ENCODE results near the gene KLHDC10.

The KLHDC10 gene

DNA sequence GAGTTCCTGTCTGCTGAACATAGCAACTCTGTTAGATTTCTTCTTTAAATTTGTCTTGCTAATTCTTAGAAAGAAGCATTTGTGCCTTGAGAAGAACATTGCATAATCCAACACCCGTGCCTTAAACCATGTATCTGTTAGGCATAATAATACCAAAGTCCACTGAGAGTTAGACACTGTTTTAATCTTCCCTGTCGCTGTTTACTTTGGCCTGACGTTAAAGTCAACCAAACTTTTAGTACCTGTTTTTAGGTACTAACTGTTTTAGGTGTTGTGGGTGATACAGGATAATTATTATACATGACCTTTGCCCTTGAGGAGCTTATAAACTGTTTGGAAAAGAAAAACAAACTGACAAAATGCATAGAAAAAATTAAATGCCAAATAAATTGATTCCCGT lies 43.6 kb downstream of the KLHDC10 start:
- no peaks in the 10 kb centered on the region for H3K4me1 ChIP-seq (ENCODE audit: insufficient read depth, low read length)
- no peaks in the 10 kb centered on the region for H3K9me3 ChIP-seq (ENCODE audit: insufficient read depth, low read length, severe bottlenecking)
- H2AFZ ChIP-seq (ENCODE audit: low read depth, low read length) = no peak overlapping the region
- TF ChIP-seq, protein P1, sequence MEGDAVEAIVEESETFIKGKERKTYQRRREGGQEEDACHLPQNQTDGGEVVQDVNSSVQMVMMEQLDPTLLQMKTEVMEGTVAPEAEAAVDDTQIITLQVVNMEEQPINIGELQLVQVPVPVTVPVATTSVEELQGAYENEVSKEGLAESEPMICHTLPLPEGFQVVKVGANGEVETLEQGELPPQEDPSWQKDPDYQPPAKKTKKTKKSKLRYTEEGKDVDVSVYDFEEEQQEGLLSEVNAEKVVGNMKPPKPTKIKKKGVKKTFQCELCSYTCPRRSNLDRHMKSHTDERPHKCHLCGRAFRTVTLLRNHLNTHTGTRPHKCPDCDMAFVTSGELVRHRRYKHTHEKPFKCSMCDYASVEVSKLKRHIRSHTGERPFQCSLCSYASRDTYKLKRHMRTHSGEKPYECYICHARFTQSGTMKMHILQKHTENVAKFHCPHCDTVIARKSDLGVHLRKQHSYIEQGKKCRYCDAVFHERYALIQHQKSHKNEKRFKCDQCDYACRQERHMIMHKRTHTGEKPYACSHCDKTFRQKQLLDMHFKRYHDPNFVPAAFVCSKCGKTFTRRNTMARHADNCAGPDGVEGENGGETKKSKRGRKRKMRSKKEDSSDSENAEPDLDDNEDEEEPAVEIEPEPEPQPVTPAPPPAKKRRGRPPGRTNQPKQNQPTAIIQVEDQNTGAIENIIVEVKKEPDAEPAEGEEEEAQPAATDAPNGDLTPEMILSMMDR (IDR thresholded peaks at IDR 0.05; ENCODE audit: borderline replicate concordance, extremely low read depth, low read length, poor library complexity, severe bottlenecking) = no peak
- no peak for TF ChIP-seq EZH2 (IDR thresholded peaks at IDR 0.05; ENCODE audit: borderline replicate concordance, low read depth, low read length, severe bottlenecking)
- no peak overlapping the region for H3K4me2 ChIP-seq (ENCODE audit: insufficient read depth, low read length)
- no peak overlapping the region for H3K27ac ChIP-seq (ENCODE audit: low read length)
- H3K9ac ChIP-seq (ENCODE audit: low read depth, low read length) = no peak overlapping the region
- no peaks in the 10 kb centered on the region for H3K27me3 ChIP-seq (ENCODE audit: insufficient read depth, low read length, poor library complexity)
- no peaks in the 10 kb centered on the region for H3K79me2 ChIP-seq (ENCODE audit: insufficient read depth, low read length)
- H3K36me3 ChIP-seq (ENCODE audit: insufficient read depth, low read length) = no peaks in the 10 kb centered on the region; the same call in 1 of the 2 replicates
- no peak overlapping the region for H3K4me3 ChIP-seq (ENCODE audit: low read depth in 1 of 2, low read length in 2 of 2)
- ATAC-seq (ENCODE audit: insufficient read depth, low read depth) (no peak), DNase-seq (no peak)
- no peaks in the 10 kb centered on the region for H4K20me1 ChIP-seq (ENCODE audit: insufficient read depth, low read length)

DNA sequence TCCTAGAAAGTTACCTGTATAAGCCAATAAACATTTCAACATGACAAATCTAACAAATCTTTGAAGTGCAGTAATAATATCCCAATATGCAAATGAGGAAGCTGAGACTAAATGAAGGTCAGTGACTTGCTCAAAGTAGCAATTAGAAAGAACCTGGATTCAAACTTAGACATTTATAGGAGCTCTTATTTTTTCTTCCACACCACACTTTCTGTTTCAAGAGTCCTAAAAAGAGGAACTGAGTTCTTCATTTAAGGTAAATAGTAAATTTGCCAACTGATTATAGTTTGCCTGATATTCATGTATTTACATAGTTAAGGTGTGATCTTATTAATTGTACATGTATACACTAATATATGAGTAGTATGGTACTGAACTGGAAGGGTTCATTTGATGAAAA lies 44.0 kb downstream of the KLHDC10 start:
- Histone ChIP-seq H3K36me3 (ENCODE audit: insufficient read depth, low read length) (no peaks in the 10 kb centered on the region; the same call in 1 of the 2 replicates), H4K20me1 (ENCODE audit: insufficient read depth, low read length) (no peaks in the 10 kb centered on the region), H3K4me2 (ENCODE audit: insufficient read depth, low read length) (no peak overlapping the region), H3K79me2 (ENCODE audit: insufficient read depth, low read length) (no peaks in the 10 kb centered on the region), H3K9me3 (ENCODE audit: insufficient read depth, low read length, severe bottlenecking) (no peaks in the 10 kb centered on the region), H2AFZ (ENCODE audit: low read depth, low read length) (no peak overlapping the region), H3K27me3 (ENCODE audit: insufficient read depth, low read length, poor library complexity) (no peaks in the 10 kb centered on the region), H3K27ac (ENCODE audit: low read length) (no peak overlapping the region), H3K4me3 (ENCODE audit: low read depth in 1 of 2, low read length in 2 of 2) (no peak overlapping the region), H3K9ac (ENCODE audit: low read depth, low read length) (no peak overlapping the region), H3K4me1 (ENCODE audit: insufficient read depth, low read length) (no peaks in the 10 kb centered on the region)
- DNase-seq = no peak
- TF ChIP-seq EZH2 (IDR thresholded peaks at IDR 0.05; ENCODE audit: borderline replicate concordance, low read depth, low read length, severe bottlenecking) = no peak
- TF ChIP-seq, protein P1 (IDR thresholded peaks at IDR 0.05; ENCODE audit: borderline replicate concordance, extremely low read depth, low read length, poor library complexity, severe bottlenecking) = no peak
- no peak for ATAC-seq (ENCODE audit: insufficient read depth, low read depth)

- Histone ChIP-seq H3K36me3 (ENCODE audit: insufficient read depth, low read length) (no peaks in the 10 kb centered on the region; the same call in 1 of the 2 replicates), H3K4me2 (ENCODE audit: insufficient read depth, low read length) (no peak overlapping the region), H3K27me3 (ENCODE audit: insufficient read depth, low read length, poor library complexity) (no peaks in the 10 kb centered on the region), H3K9me3 (ENCODE audit: insufficient read depth, low read length, severe bottlenecking) (no peaks in the 10 kb centered on the region), H3K9ac (ENCODE audit: low read depth, low read length) (no peak overlapping the region), H3K4me1 (ENCODE audit: insufficient read depth, low read length) (no peaks in the 10 kb centered on the region), H4K20me1 (ENCODE audit: insufficient read depth, low read length) (no peaks in the 10 kb centered on the region), H3K27ac (ENCODE audit: low read length) (no peak overlapping the region), H3K79me2 (ENCODE audit: insufficient read depth, low read length) (no peaks in the 10 kb centered on the region), H2AFZ (ENCODE audit: low read depth, low read length) (no peak overlapping the region), H3K4me3 (ENCODE audit: low read depth in 1 of 2, low read length in 2 of 2) (no peak overlapping the region)
- DNase-seq (no peak), ATAC-seq (ENCODE audit: insufficient read depth, low read depth) (no peak)
- TF ChIP-seq EZH2 (IDR thresholded peaks at IDR 0.05; ENCODE audit: borderline replicate concordance, low read depth, low read length, severe bottlenecking) = no peak
- TF ChIP-seq, protein P1 (IDR thresholded peaks at IDR 0.05; ENCODE audit: borderline replicate concordance, extremely low read depth, low read length, poor library complexity, severe bottlenecking) = no peak
Observed at GRCh38 chr7:130114776-130115175, 44.4 kb downstream of the KLHDC10 start.

DNA sequence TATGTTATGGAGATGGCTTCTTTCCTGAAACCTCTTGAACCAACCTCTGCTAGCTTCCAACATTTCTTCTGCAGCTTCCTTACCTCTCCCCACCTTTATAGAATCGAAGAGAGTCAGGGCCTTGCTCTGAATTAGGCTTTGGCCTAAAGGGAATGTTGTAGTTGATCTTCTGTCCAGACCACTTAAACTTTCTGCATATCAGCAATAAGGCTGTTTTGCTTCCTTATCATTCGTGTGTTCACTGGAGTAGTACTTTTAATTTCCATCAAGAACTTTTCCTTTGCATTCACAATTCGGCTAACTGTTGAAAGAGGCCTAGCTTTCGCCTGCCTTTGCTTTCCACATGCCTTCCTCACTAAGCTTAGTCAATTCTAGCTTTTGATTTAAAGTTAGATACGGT lies 48.0 kb downstream of the KLHDC10 start:
- DNase-seq (no peak), ATAC-seq (ENCODE audit: insufficient read depth, low read depth) (no peak)
- H2AFZ ChIP-seq (ENCODE audit: low read depth, low read length) = no peak overlapping the region
- no peaks in the 10 kb centered on the region for H4K20me1 ChIP-seq (ENCODE audit: insufficient read depth, low read length)
- TF ChIP-seq EZH2 (IDR thresholded peaks at IDR 0.05; ENCODE audit: borderline replicate concordance, low read depth, low read length, severe bottlenecking) = no peak
- TF ChIP-seq, protein P1 (IDR thresholded peaks at IDR 0.05; ENCODE audit: borderline replicate concordance, extremely low read depth, low read length, poor library complexity, severe bottlenecking) = no peak
- H3K36me3 ChIP-seq (ENCODE audit: insufficient read depth, low read length) = peaks cover 24% of the 10 kb centered on the region
- no peak overlapping the region for H3K4me2 ChIP-seq (ENCODE audit: insufficient read depth, low read length)
- no peaks in the 10 kb centered on the region for H3K4me1 ChIP-seq (ENCODE audit: insufficient read depth, low read length)
- no peaks in the 10 kb centered on the region for H3K27me3 ChIP-seq (ENCODE audit: insufficient read depth, low read length, poor library complexity)
- H3K9ac ChIP-seq (ENCODE audit: low read depth, low read length) = no peak overlapping the region
- H3K79me2 ChIP-seq (ENCODE audit: insufficient read depth, low read length) = no peaks in the 10 kb centered on the region
- no peak overlapping the region for H3K27ac ChIP-seq (ENCODE audit: low read length)
- no peak overlapping the region for H3K4me3 ChIP-seq (ENCODE audit: low read depth in 1 of 2, low read length in 2 of 2)
- H3K9me3 ChIP-seq (ENCODE audit: insufficient read depth, low read length, severe bottlenecking) = no peaks in the 10 kb centered on the region
